HG03558 (cell line): Measurements from ENCODE around the gene NDUFAF4.

Experiments used
- ATAC-seq: cut with Tn5 transposase; IDR thresholded peaks from one replicate; pipeline ENCODE4 v1.9.1; 2021; ENCODE audit warnings: moderate number of reproducible peaks; ENCODE audit not compliant: unreplicated experiment; ENCODE audit errors: extremely low read depth

The NDUFAF4 gene

DNA sequence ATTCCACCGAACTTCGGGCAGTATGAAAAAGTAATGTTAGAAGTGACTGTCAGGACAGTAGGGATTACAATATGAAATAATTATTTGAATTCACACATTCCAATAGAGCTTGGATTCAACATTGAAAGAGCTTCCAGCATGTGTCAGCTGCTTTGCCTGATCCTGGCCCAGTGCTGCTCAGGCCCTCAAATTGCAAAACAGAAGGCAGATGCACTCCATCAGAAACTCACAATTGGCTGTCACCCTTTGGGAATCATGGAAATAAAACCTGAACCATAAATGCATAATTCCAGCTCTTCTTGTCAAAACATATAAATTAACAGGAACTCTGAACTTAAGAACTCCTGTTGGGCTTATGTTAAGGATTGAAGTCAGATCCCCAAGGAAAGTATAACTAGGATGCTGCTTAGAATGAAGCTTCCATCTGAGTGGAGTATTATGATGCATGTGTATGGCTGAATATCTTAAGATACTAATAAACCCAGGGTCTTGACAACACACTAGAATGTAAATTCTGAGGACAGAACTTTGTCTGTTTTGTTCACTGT lies 1.8 kb upstream of the NDUFAF4 start:
- no peak for ATAC-seq

DNA sequence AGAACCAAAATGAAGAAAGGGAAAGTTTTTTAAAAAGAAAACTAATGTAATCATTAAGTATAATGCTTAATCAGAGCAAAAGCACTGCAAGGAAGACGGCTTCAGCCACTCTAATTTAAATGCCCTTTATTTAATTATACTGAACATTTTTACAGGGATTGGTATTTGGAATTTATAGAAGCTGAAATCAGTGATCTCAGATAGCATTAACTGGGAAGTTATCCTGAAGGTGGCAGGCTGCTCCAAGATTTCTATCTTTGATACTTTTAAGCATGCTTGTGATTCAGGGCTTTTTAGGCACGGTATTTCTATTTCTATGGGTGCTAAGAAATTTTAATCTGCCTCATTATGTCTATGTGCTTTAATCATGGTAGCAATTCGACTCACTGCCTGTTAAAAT lies 1.3 kb upstream of the NDUFAF4 start:
- no peak for ATAC-seq

DNA sequence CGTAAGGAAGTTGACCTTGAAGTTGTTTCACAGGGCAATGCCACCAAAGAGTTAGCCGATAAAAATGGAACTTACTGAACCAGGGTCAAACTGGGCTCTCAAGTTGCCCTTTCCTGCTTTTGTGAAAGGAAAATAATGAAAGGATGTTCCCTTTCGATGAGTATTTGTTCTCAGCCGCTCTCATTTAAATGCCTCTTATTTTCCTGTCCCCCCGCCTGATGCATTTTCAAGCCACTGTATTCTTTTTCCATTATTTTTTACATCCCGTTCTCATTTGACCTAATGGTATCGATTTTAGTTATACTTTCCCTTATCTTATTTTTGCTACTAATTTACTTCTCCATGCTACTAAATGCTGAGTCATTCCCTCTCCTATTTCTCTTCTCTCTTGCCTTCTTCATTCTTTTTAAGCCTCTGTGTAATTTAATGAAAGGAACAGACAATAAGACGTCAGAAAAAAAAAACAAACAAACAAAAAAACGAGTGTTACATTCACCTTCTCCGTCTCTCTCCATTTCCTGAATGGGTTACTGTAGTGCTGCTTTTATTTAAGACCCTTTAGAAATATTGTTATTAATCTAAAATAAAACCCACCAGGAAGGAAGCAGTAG lies 655 bp upstream of the NDUFAF4 start:
- ATAC-seq: no peak

DNA sequence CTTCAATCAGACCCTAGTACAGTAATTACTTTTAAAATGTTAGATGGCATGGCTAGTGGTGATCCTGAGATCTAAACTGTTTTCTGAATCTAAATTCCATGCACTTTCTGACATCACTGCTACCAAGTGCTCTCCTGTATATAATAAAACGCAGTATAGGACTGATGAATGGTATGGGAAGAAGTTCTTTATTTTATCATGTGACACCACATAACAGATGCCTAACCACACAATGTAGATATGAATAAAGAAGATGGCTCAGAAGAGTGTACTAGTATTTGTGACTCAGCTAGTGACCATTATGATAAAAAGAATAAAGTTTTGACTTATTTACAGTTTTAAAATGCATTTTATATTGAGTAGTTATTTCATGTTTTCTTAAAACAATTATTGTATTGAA lies 8.5 kb downstream of the NDUFAF4 start:
- ATAC-seq: no peak

DNA sequence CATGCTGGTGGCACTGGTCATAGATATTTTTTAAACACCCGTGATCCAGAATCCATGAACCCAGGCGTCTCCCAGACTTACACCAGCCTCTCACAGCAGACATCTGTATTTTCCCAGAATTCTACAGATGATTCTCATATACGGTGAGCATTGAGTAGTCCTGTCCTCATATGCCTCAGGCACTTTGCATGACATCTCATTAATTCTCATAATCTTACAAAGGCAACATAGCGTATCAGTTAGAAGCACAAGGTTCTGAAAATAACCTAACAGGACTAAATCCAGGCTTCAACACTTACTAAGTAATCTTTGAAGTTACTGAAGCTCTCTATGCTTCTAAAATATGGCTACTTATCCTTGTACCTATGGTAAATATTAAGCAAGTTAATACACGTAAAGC lies 8.9 kb downstream of the NDUFAF4 start:
- no peak for ATAC-seq

DNA sequence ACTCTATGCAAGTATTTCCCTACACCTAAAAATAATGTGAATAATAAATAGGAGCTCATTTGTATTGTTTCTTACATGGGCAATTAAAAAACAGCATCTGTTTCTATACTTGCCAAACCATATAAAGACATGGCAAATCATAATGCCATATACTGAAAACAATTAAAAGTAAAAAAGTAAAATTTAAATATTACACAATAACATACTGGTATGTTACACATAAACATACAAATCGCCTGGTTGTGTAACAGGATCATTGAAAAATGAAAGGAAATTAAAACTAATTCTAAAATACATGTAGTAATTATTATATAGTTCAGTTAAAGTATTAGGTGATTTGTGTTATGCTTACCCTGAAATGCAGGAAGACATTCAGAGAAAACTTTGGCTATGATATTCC lies 11.2 kb downstream of the NDUFAF4 start:
- ATAC-seq: no peak

DNA sequence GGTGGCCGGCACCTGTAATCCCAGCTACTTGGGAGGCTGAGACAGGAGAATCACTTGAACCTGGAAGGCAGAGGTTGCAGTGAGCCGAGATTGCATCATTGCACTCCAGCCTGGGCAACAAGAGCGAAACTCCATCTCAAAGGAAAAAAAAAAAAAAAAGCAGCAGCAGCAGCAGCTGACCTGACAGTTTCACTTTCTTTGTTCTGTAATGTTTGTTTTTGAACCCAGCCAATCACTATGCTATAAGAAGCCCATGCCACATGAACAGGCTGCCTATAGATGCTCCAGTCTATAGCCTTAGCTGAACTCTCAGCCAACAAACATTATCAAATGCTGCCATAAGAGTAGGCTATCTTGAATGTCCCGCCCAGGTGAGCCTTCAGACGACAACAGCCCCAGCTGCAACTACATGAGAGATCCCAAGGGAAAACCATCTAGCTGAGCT lies 12.5 kb downstream of the NDUFAF4 start:
- peak; percentile 91 for ATAC-seq

DNA sequence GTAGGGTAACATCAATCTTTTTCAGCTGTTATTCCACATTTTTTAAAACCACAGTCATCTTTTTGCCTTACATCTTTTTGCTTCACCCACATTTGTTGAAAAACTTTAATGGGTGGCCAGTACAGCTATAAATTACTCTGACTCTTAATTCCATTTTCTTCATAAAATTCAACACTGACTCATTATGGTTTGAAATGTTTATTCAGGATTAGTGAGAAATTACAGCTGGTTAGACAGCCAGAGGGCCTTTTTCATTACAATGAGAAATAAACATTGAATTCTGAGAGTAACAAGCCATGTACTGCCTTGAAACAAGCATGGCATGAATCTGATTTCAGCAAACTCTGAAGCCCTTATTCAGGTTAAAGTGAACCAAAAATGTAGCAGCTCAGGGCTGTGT lies 19.5 kb downstream of the NDUFAF4 start:
- no peak for ATAC-seq

DNA sequence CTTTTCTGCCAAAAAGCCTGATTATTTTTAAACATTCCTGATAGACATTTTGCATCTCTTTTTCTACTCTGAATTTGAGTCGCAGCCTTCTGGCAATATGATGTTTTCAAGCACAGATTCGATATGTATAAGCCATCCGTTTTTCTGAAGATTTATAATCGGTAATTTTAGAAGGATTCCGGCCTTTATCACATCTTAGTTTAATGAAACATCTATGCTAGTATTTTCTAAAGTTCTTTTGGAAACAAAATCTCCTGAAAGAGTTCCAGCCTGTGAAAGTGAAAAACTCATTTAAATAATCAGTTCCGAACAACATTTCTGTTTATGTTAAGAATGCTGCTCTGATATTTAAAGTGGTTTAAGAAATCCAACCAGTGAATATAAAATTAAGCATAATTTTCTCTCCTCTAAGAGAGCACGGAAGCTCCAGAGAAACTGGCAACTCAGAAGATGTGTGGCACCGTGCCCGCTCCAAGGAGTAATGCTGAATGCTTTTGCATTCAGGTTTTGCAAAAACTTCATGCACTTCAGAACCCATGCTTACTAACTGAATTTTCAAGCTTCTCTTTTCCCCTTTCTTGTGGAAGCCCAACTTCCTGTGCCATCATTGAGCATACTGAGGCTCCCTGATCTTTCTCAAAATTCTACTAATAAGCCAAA lies 20.7 kb downstream of the NDUFAF4 start:
- no peak for ATAC-seq

DNA sequence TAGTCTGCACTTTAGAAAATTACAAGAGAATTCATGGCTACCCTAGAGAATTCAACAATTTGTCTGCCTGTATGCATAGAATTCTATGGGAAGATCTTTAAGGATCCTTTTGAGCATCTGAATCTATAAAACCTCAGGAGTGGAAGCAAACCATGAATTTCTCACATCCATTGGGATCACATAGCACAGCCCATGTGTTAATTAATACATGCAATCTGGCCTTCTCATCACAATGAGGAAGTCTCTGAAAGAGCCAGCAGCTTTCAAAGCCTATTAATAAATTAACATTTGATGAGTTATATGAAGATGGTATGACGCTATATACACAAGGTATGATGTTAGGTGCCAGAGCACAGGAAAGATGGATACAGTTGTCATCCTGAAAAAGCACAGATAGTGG lies 24.7 kb downstream of the NDUFAF4 start:
- ATAC-seq: no peak

DNA sequence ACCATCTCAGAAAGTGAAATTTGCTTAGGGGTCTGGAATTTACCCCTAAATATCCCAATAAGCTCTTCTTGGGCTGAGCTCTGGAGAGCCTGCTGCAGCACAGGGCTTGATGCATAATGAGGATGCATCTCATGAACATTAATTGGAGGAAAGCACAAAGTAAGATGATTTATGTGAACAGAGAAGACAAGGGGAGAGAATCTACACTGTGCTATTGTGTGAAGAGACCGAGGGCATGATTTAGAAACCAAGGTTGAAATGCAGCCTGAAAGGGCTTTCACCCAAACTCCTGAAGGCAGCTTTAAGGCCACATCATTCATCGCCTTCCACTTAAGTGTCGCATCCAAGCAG lies 32.7 kb downstream of the NDUFAF4 start:
- ATAC-seq: no peak

DNA sequence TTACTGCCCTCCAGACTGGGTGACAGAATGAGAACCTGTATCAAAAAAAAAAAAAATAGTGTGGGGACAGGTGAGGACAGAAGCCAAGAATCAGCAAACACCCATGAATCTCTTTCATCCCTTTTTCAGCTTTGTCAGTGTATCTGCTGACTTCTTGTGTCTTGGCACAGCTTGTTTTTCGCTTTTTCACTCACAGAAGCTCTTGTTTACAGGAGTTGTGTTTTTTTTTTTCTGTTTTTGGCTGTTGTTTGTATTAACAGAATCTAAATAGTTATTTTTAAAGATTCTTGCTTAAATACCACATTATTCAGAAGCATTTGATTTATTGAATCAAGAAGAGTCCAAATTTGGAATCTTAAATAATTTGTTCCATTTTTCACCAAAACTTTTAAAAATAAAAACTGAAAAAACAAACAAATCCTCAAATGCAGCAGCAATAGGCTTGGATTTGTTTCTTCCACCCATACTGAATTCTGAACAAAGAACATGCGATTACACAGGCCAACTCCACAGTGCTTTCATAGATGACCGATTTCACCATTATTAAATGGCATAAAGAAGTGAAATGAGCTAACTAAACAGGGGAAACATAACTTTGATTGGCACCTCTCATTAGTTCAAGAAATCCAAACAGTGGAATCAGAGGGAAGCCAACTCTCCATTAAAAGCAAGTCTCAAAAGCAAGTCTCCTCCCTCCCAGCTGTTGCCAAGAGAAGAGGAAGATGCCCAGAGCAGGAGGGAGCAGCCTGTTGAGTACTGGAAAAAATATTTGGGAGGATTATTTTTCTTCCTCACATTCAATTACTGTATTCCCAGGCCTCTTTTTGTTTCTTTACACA lies 33.3 kb downstream of the NDUFAF4 start:
- ATAC-seq: no peak

DNA sequence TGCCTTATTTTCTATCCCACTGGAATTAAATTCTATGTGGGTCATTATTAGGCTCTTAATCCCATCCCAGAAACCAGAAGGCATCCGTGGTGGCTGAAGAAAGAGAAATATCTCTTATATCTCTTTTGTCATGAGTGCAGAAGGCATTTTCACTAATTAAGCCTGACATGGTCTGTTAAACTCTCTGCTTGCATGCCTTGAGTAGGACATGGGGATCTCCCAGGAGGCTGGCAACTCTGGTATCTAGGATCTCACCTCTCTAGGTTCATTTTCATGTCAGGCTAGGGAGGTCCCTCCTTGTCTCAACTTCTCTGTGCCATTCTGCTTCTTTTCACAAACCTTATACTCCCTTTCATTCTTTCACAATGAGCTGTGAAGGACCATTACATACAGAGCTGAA lies 35.1 kb downstream of the NDUFAF4 start:
- no peak for ATAC-seq

DNA sequence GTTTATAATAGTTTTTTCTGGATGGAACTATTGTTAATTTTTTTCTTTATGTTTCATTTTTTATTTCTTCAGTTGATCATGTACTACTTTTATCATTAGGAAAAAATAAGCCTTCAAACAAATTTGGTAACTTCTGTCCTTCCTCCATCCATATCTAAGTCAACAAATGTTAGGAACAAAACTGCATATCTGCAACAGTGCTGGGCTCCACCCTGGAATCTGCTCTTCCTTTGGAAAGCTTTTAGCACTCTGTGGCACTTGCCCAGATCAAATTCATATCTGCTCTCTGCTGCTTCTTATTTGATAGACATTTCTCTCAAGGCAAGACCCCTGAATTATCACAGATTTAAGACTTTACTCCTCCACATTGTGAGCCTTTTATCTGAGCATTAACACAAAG lies 36.1 kb downstream of the NDUFAF4 start:
- no peak for ATAC-seq

DNA sequence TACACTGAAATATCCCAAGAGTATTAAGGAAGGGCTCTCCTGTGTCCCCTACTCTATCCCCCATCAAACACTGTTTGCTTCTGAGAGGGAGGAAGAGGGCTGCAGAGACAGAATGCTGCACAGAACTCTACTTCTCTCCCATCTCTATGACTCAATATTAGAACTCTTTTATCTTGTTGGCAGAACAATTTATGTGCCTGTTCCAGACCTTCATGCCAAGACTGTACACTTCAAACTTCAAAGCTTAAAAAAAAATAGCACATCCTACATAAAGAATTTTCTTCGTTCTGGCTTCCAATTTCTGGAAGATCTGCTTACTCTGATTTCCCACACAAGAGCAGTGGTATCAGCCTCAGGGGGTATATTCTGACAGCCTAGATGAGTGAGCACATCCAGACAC lies 40.8 kb downstream of the NDUFAF4 start:
- ATAC-seq: no peak

DNA sequence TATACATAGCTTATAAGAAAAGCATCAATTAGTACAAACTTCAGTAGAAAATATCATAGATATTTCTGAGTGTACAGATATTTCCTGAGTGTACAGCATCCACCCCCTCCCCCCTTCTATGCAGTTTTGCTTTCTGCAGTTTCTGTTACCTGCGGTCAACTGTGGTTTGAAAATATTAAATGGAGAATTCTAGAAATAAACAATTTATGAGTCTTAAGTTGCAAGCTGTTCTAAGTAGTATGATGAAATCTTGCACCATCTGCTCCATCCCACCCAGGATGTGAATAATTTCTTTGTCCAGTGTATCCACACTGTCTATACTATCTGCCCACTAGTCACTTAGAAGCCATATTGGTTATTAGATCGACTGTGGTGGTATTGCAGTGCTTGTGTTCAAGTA lies 44.6 kb downstream of the NDUFAF4 start:
- ATAC-seq: no peak

DNA sequence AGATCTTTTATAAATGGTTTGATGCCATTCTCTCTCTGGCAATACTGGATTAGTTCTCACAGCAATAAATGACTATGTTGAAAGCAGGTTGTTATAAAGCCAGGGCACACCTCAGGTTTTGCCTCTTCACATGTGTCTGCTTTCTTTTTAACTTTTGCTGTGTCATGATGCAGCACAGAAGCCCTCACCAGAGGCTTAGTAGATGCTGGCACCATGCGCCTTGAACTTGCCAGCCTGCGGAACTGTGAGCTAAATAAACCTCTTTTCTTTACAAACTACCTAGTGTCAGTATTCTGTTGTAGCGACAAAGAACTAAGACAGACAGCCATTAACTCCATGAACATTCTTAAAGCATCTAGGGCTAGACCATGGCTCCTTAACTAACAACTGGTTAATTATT lies 45.1 kb downstream of the NDUFAF4 start:
- no peak for ATAC-seq

DNA sequence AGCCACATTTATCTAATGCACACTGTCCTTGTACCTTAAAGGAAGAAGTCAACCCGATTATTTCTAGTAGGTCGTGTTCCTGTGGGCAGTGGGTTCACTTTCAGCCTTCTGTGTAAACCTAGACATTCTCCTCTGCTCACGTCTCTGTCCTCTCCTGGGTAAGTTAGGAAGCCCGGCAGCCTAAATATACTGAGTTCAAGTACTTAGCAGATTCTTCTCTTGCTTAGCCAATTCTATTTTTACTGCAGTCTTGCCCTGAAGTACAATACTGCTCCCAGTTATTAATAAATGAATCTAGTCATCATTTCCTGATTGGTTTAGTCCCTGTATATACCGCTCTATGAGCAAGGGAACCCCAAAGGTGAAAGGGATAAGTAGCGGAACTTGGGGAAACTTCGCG lies 45.8 kb downstream of the NDUFAF4 start:
- ATAC-seq: no peak

DNA sequence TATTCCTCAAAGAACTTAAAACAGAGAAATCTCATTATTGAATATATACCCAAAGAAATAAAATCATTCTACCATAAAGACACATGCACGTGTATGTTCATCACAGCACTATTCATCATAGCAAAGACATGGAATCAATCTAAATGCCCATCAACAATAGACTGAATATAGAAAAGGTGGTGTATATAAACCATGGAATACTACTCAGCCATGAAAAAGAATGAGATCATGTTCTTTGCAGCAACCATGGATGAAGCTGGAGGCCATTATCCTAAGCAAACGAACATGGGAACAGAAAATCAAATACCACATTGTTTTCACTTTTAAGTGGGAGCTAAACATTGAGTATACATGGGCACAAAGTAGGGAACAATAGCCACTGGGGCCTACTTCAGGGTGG lies 48.1 kb downstream of the NDUFAF4 start:
- ATAC-seq: no peak

DNA sequence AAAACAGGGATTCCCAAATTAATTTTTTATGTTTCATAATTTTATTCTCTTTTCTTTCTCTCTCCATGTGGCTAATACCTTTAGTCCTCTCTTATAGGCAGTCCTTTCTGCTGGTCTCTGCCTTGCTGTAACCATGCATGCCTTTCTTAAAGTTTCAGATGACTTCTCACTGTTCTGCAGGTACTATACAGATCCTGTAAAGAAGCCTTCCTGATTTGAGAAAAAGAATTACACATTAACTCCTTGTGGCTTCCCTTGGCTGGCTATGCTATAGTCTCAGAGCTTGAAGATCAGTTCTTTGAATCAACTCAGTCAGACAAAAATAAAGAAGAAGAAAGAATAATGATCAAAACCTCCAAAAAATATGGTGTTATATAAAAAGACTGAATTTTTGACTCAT lies 53.2 kb downstream of the NDUFAF4 start:
- ATAC-seq: peak; percentile 66

DNA sequence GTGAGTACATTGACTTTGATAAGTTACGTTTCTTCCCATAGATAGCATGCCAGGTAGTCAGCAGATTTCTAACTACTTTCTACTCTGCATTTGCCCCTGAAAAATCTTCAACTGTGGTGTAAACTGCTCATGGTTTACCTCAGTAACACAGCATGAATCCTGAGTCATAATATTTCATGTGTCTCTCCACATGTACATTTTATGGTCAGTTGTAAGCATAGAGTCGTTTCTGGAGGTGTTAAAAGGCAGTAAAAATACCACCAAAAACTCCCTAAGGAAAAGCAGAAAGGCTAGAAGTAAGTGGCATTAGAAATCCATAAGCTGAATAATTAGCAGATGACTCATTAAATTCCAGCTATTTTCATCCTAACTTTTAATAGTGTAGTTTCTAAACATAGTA lies 56.3 kb downstream of the NDUFAF4 start:
- ATAC-seq: no peak
